Measurements from ENCODE around the gene PLRG1. TPM values are rescaled to one million over a fixed set of nuclear protein-coding genes. Genes with fewer than 3 reads are reported as not detected.

The PLRG1 gene
- polyA plus RNA-seq, 1 donor from 2014 or later, result 133 TPM

DNA sequence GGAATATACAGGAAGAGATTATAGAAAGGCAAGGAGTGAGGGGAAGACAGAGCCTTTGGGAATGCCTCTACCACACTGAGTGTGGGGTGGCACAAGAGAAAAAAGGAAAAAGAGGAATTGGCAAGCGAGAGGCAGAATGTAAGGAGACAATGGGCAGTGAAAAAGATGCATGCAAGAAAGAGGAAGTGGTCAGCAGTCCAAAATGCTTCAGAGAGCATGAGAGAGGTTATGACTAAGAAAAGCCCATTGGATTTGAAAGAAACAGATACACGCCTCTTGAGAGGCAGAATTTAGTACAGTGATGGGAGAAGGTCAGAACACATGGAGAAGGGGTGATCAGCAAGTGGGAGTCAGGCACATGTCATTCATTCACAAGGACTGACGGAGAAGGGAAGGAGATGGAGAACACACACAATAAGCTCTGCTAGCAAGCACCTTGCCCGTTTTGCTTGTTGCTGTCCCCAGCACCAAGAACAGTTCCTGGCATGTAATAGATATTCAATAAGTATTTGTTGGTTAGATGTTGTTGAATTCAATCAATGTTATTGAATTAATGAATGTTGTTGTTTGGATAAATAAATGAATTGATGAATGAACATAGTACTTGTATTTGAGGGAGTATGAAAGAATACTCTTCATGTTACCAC, 65.0 kb downstream of the PLRG1 start:
- Histone ChIP-seq H3K27me3 (ENCODE audit: insufficient read depth, low read depth, low read length) (peaks cover 12% of the 10 kb centered on the region), H3K27ac (ENCODE audit: low read length) (no peak overlapping the region)

More for the DNA sequence above, 65.0 kb downstream of the PLRG1 start:
- Histone ChIP-seq H3K36me3 (ENCODE audit: insufficient read depth, low read length) (no peaks in the 10 kb centered on the region), H3K79me2 (replicated peaks; ENCODE audit: insufficient read depth, low read length) (no peaks in the 10 kb centered on the region), H3K9ac (ENCODE audit: low read length) (no peak overlapping the region), H2AFZ (ENCODE audit: low read depth, low read length) (no peak overlapping the region), H3K9me3 (ENCODE audit: low read length) (no peaks in the 10 kb centered on the region), H3K4me2 (ENCODE audit: low read length) (no peak overlapping the region), H3K4me3 (ENCODE audit: low read length) (no peak overlapping the region), H3F3A (ENCODE audit: insufficient read depth, low read length, poor library complexity, severe bottlenecking) (no peaks in the 10 kb centered on the region), H4K20me1 (ENCODE audit: insufficient read depth) (no peaks in the 10 kb centered on the region), H3K9me2 (ENCODE audit: insufficient read depth, low read length) (no peaks in the 10 kb centered on the region)
- no peak for TF ChIP-seq POLR2AphosphoS5 (IDR thresholded peaks at IDR 0.05)
- TF ChIP-seq, protein P1, sequence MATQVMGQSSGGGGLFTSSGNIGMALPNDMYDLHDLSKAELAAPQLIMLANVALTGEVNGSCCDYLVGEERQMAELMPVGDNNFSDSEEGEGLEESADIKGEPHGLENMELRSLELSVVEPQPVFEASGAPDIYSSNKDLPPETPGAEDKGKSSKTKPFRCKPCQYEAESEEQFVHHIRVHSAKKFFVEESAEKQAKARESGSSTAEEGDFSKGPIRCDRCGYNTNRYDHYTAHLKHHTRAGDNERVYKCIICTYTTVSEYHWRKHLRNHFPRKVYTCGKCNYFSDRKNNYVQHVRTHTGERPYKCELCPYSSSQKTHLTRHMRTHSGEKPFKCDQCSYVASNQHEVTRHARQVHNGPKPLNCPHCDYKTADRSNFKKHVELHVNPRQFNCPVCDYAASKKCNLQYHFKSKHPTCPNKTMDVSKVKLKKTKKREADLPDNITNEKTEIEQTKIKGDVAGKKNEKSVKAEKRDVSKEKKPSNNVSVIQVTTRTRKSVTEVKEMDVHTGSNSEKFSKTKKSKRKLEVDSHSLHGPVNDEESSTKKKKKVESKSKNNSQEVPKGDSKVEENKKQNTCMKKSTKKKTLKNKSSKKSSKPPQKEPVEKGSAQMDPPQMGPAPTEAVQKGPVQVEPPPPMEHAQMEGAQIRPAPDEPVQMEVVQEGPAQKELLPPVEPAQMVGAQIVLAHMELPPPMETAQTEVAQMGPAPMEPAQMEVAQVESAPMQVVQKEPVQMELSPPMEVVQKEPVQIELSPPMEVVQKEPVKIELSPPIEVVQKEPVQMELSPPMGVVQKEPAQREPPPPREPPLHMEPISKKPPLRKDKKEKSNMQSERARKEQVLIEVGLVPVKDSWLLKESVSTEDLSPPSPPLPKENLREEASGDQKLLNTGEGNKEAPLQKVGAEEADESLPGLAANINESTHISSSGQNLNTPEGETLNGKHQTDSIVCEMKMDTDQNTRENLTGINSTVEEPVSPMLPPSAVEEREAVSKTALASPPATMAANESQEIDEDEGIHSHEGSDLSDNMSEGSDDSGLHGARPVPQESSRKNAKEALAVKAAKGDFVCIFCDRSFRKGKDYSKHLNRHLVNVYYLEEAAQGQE (IDR thresholded peaks at IDR 0.05; ENCODE audit: borderline replicate concordance), result no peak
- TF ChIP-seq SMC3 (conservative IDR thresholded peaks at IDR 0.05; ENCODE audit: poor library complexity), result no peak
- TF ChIP-seq MXI1 (conservative IDR thresholded peaks at IDR 0.05; ENCODE audit: poor library complexity, severe bottlenecking), result no peak
- no peak for TF ChIP-seq EZH2 (IDR thresholded peaks at IDR 0.05; ENCODE audit: borderline replicate concordance, insufficient read depth, low read length, poor library complexity, severe bottlenecking)
- no peak for TF ChIP-seq RAD21 (conservative IDR thresholded peaks at IDR 0.05)
- TF ChIP-seq, protein P2, sequence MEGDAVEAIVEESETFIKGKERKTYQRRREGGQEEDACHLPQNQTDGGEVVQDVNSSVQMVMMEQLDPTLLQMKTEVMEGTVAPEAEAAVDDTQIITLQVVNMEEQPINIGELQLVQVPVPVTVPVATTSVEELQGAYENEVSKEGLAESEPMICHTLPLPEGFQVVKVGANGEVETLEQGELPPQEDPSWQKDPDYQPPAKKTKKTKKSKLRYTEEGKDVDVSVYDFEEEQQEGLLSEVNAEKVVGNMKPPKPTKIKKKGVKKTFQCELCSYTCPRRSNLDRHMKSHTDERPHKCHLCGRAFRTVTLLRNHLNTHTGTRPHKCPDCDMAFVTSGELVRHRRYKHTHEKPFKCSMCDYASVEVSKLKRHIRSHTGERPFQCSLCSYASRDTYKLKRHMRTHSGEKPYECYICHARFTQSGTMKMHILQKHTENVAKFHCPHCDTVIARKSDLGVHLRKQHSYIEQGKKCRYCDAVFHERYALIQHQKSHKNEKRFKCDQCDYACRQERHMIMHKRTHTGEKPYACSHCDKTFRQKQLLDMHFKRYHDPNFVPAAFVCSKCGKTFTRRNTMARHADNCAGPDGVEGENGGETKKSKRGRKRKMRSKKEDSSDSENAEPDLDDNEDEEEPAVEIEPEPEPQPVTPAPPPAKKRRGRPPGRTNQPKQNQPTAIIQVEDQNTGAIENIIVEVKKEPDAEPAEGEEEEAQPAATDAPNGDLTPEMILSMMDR (IDR thresholded peaks at IDR 0.05; ENCODE audit: poor library complexity, severe bottlenecking), result no peak
- TF ChIP-seq TAF1 (IDR thresholded peaks at IDR 0.05; ENCODE audit: low read depth), result no peak
- TF ChIP-seq EP300 (conservative IDR thresholded peaks at IDR 0.05; ENCODE audit: poor library complexity, severe bottlenecking), result no peak

Small RNAs within 50 kb of the gene (small RNA-seq; reads per million reads assigned to genes)
- 0 to 4.2 (median 0) reads per million in 3 experiments for gene RNU6-1285P

Other genes with a start within 250 kb of the PLRG1 start
- gene DCHS2, start 58.6 kb downstream of the PLRG1 start, polyA plus RNA-seq, result 0.88 and 1.6 TPM in 2 replicates
- gene FGB, start 12.6 kb upstream of the PLRG1 start, polyA plus RNA-seq, result not detected in 2 replicates
- gene FGA, start 40.3 kb upstream of the PLRG1 start, polyA plus RNA-seq, result not detected in 2 replicates
- gene FGG, start 62.3 kb upstream of the PLRG1 start, polyA plus RNA-seq, result not detected in 2 replicates
- gene LRAT, start 193.6 kb upstream of the PLRG1 start, polyA plus RNA-seq, result 0.16 and 0.19 TPM in 2 replicates
- gene RBM46, start 230.9 kb upstream of the PLRG1 start, polyA plus RNA-seq, result 0.09 TPM in 1 of 2 replicates, not detected in the other

All from neural cell (in vitro differentiated cells).